ENCODE results near the gene CYLD.

CYLD gene

DNA sequence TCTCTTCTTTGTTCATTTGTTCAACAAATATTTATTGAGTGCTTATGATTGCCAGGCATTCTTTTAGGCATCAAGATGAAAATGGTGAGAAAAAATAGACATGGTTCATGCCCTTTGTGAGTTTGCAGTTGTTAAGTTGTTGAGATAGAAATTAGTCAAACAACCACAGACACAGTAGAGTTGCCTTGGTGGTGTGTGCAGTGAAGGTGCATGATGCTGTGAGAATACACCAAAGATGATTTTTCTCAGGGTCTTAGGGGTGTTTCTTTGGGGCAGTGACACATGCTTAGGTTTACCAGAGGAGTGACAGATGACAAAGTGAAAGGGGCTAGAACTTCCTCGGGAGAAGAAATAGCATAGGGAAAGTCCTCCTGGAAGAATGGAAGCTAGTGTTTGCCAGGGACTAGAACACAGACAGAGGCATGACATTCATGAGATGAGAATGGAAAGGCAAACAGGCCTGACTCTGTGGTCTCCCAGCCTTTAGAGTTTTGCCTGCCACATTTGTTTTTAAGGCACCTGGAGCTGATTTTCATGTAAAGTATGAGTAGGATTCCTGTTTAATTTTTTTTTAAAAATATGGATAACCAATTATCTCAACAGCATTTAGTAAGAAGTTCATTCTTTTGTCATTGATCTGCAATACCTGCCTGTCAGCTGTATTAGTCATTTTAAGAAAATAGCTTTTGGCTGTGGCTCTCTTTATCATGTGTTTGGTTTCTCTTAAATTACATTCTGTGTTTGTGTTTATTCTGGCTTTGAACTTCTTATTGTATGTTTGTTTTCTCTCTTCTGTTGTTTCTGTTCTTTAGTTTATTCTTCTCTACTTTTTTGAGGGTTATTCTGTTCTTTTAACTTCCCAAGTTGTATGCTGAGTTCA lies 36.6 kb downstream of the CYLD start:
- no peak for DNase-seq (ENCODE audit: low spot score)

DNA sequence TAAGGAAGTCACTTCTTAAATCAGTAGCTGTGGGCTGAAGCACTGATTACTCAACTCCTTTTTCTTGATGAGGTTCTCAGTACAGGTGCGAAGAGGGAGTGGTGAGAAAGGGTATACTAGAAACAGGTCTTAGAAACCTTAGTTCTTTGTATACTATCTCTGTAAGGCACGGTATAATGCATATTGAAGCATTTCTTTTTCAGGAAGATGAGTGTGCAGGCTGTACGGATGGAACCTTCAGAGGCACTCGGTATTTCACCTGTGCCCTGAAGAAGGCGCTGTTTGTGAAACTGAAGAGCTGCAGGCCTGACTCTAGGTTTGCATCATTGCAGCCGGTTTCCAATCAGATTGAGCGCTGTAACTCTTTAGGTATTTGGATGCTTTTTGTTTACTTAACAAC lies 39.2 kb downstream of the CYLD start:
- no peak for DNase-seq (ENCODE audit: low spot score)

DNA sequence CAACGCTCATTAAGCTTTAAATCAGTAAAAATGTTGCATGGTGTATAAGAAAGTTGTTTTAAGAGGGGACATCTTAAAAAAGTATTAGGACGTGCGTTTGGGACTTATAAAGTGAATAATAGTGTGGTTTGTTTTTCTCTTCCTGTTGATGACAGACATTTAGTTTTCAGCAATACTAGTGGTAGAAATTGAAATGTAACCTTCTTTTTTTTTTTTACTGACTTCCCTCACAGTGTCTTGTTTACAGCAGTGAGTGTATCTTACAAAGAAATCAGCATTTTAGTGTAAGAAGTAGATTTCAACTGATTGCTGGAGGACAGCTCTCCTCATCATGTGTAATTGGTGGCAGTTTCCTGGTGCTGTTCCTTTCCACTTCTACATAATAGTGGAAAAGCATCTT lies 39.6 kb downstream of the CYLD start:
- no peak for DNase-seq (ENCODE audit: low spot score)

DNA sequence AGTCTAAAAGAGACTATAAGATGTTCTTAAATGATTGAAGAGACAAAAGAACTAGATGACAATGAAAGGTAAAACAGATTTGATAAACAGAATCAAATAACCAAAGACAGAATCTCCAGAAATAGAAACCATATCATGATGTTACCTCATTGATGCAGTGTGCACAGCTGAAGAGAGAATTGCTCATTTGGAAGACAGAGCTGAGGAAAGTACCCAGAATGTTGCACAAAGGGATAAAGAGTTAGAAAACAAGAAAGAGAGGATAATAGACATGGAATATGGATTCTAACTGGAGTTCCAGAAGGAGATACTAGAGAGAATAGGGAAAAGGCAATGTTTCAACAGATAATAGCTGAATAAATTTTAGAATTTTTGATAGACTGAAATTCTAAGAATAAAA lies 47.9 kb downstream of the CYLD start:
- DNase-seq (ENCODE audit: low spot score) = no peak

DNA sequence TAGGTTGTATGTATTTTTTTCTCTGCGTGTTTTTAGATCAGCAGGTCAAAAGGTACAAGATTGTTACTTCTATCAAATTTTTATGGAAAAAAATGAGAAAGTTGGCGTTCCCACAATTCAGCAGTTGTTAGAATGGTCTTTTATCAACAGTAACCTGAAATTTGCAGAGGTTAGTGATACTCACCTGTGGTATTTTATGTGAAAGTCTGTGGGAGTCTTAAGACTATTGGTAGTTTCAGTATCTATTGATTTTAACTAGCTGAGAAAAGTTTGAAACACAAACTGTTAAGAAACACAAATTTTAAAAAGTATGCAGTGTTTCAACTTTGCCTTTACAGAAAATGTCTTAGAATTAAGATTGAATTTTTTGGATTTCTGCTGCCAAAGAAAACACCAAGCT lies 49.6 kb downstream of the CYLD start:
- no peak for DNase-seq (ENCODE audit: low spot score)

DNA sequence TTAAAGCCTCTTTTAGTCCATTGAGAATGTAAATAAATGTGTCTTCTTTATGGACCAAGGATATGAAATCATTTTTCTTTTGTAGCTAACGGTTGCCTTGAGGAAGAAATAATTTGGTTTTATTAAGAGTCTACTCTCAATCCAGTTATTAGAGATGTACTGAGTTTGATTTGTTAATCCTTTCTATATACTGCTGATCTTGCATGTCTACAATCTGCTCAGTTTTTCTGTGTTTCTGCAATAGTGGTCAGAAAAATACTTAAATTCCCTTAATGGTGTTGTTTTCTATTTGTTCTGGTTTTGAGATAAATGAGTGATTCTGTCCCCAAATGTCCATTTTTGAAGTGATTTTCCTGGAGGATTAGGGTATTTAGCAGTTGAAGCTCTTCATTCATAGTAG lies 54.9 kb downstream of the CYLD start:
- no peak for DNase-seq (ENCODE audit: low spot score)

DNA sequence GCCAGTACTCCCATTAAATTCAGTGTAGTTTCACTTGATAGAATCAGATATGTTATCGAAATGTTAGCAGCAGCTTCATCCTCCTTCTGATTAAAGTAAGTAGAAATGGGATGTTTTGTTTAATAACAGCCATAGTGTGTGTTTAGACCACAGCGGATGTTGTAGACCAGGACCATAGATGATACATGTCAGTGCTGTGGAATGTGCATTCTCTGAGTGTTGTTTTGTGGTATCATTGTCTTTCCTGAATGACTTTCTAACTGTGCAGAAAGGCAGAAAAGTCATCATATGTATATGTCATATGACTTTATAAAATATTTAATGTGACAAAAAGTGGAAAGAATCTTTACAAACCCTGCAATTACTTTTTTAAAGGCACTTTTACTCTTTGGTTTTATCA lies 55.6 kb downstream of the CYLD start:
- DNase-seq (ENCODE audit: low spot score) = no peak

DNA sequence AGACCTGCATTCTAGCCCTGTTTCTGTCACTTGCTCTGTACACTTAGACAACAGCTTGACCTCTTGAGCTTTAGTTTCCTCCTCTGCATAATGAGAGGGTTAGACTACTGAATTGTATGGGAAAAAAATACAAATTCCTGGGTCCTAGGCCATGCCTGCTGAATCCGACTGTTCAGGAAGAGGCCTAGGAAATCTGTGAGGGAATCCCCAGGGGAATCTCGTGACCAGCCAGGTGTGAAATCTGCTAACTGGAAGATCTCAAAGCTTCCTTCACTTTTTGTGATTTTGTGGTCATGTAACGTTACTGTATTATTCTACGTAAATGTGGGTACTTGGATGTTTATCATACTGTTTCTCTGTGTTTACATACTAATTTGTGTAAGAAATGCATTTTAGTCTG lies 58.2 kb downstream of the CYLD start:
- no peak for DNase-seq (ENCODE audit: low spot score)

DNA sequence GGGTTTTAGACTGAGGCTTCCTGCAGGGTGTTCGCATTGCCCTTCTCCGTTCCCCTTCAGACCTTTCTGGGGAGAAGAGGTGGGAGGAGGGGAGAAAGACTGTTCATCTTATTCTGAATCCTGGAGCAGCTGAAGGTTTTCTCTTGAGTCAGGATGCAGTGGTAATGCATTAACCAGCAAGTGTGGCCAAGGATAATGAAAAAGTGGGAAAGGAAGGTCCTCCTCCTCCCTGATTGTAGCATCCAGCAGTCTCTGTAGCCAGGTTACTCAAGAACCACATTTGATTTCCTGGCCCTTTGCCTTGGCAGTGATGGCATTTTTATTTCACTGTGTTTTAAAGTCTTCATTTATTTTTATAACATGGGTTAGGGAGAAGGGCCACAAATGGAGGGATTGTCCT lies 59.1 kb downstream of the CYLD start:
- no peak for DNase-seq (ENCODE audit: low spot score)

DNA sequence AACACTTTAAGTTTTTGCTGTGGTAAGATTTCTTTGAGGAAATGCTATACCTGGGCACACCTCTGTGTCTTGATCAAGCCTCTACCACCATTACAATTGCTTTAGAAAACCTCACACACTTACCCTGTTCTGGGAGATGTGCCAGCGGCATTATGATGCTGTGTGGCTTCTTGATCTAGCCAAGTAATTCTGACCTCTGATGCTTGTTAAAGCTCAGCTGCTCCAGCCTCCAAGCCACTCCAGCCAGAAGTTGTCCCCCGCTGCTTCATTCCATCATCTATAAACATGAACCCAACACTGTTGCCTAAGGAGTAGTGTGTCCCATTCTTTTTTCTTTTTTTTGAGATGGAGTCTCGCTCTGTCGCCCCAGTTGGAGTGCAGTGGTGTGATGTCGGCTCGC lies 60.1 kb downstream of the CYLD start:
- no peak for DNase-seq (ENCODE audit: low spot score)

DNA sequence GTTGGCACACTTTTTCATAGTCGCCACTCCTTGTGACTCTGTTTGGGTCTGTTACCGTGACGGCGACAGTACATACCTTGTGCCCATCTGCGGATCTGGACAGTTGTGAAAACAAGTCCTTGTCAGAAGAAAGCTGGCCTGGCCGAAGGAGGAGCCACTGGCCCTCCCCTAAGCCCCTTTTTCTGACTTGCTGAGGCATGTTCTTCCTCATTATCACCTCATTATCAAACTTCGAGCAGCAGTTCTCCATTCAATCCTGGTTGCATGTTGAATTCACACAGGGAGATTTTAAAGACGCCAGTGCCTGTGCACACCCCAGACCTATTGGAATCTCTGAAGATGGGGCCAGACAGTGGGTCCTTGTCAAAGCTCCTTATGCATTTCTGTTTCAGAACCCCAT lies 61.1 kb downstream of the CYLD start:
- DNase-seq (ENCODE audit: low spot score) = no peak

DNA sequence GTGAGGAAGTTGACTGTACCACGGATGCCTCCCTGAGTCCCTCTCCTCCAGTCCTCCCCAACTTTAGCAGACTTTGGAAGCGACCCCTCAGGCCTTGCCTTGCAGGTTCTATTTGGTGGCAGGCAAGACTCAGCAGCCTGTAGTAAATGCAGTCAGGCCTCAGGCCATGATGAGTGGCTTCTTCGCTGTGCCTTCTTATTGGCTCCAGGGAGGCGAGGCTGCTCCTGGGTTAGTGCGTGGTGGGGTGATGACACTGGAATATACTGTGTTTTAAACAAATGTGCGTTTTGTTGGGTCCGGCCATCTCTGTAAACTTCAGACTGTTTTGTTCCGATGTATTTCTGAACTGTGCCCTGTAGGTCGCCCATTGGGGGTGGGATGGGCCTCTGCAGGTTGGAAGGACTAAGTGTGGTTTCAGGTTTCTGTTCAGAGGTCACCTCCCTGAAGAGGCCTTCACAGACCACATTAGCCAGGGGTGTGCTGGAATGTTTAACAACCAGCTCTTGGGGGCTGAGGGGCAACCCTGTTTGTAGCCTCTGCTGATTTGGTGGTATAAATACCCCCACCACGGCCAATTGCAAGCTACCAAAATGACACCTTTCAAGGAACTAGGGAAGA lies 62.5 kb downstream of the CYLD start:
- no peak for DNase-seq (ENCODE audit: low spot score)

DNA sequence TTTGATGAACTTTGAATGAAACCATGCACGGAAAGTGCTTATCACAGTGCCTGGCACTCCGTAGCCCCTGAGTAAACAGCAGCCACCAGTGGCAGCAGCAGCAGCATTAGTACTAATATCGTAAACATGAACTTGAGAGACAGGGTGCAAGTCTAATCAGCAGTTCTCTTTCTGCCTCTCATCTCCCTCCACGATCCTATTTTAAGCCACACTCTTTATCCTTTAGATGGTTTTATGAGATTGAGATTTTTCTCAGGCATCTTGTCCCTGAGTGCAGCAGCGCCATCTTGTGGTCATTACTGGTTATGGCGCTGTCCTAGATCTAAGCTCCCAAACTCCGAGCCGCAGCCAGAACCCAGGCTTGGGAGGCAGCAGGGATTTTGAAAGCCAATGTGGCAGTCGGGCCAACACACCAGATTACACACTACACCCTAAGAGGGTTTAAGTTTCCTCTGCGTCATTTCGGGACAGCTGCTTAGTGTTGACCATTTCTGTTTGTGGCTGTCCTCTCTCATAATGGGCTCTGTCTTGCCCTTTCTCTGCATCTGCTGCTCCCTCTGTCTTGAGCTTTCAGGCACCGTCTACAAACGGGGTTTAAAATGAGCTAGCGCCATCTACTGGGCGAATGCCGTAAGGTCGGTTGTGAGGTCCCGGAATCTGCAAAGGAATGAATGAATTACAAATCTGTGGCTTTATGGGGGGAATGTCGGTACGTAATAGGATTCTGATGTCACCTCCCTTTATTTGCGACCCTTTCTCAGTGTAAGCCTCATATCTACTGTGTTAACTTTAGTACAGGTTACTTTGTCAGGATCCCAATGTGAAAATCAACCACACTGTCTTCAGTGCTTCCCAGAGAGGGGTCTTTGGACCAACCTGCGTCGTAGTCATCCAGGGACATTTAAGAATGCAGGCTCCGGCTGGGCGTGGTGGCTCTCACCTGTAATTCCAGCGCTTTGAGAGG lies 64.5 kb downstream of the CYLD start:
- peak; percentile 90 for DNase-seq (ENCODE audit: low spot score)

DNA sequence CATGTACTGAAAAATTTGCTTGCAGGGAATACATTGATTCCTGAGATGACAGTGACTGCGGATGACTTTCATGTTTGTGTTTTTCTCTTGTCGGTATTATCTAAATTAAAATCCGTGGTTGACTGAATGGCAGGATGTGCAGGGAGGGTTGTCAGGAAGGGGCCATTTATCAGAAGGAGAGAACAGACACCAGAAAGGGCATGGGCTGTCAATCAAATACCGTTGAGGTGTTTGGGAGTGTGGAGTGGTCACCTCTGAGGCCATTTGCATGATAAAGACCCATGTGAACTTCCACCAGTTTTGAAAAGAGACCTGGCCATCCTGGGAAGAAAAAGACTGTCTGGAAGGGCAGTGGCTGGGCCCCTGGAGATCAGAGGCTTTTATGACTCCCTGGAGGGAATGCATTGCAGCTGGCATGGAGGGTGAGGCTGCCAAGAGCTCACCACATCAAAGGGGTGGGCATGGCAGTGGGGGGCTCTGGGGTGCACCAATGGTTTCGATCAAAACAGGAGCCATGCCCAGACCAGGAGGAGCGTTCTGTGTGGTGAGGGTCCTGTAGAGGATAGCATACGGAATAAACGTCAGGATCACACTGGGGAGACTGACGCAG lies 67.1 kb downstream of the CYLD start:
- no peak for DNase-seq (ENCODE audit: low spot score)

DNA sequence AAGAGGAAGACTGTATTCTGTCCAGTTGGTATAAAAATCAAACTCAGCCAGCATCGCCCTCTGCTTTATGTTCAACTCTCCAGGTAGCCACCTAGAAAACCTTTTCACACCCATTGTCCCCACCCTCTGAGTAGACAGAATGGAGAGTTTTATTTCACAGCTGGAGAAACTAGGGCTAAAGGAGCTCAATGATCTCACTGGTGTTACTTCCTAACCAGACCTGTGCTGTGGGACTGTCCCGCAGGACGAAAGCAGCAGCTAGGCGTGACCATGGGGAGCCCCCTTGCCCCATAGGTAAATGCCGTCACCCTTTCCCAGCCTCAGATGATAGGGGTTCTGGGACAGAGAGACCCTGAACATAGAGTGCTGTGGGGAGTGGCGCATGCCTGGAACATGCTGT lies 67.7 kb downstream of the CYLD start:
- no peak for DNase-seq (ENCODE audit: low spot score)

DNA sequence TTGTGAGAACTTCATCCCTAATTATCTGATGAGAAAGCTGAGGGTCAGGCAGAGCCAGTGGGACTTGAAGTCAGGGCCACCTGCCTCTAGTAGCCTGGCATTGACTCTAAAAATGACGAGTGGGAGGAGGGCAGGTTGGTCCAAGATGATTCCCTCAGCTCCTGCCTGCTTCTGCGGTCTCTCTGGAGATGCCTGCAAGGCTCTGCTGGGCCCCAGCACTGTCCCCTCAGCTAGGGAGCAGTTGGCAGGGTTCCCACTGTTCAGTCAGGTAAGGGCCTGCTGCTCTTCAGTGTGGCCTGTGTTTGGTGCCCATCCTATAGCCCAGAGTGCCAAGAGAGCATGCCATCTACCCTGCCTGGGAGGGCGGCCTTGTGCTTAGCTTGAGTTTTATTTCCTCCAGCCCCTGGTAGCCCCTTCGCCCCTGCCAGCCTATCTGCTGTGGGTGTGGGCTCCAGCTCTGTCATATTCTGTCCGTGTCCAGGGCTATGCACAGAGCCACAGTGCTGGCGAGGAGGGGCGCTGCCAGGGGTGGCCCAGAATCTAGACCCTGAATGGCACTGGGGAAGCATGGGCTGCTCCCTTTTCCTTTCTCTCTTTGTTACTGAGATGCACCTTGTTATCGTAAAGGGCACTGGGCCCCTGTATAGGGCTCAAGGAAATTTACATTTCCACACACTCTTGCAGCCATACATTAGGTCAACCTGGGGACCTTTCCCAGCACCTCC lies 68.5 kb downstream of the CYLD start:
- DNase-seq (ENCODE audit: low spot score) = no peak

DNA sequence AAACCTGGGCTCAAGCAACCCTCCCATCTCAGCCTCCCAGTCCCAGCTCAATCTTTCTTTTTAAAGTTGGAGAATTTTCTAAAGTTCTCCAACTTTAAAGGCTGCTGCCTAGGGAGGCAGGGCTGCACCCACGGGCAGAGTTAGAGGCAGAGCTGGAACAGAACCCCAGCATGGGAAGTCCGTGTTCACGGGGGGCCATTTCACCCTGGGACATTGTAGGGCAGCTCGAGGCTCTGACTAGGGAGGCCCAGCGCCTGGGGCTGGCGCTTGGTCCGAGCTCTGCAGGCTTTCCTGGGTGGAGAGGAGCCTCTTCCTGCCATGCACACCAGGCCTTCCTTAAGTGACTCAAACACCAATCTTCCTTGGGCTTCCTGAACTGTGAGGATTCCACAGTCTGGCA lies 70.2 kb downstream of the CYLD start:
- DNase-seq (ENCODE audit: low spot score) = no peak

DNA sequence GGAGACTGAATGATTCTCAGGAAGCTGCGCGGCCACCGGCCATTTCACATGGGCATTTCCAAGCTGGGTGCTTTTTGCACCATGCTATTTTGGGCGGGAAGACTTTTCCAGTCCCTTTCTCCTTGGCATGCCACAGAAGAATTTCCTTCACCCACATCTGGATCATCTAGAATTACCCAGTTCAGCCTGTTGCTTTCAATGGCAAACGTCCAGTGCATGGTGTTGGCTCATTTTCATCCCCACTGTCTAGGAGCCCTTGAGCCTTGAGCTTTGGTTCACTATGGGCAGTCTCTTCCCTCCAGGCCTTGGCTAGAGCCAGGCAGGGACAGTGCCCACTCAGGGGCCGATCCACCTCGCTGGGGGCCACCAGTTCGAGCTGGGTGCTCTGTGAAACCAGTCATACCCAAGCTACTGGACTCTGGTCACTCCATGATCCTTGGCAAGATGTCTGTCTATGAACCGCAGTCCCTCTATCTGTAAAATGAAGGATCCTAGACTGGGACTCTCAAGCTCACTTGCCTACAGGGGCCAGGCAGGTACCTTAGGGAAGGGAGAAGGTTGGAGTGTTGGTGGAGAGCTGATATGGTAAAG lies 71.1 kb downstream of the CYLD start:
- DNase-seq (ENCODE audit: low spot score) = no peak

DNA sequence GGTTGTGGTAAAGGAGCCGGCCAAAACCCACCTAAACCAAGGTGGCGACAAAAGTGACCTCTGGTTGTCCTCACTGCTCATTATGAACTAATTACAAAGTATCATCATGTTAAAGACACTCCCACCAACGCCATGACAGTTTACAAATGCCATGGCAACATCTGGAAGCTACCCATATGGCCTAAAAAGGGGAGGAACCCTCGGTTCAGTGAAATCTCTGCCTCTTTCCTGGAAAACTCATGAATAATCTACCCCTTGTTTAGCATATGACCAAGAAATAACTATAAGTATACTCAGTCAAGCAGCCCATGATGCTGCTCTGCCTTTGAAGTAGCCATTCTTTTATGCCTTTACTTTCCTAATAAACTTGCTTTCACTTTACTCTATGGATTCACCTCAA lies 72.2 kb downstream of the CYLD start:
- DNase-seq (ENCODE audit: low spot score) = no peak

DNA sequence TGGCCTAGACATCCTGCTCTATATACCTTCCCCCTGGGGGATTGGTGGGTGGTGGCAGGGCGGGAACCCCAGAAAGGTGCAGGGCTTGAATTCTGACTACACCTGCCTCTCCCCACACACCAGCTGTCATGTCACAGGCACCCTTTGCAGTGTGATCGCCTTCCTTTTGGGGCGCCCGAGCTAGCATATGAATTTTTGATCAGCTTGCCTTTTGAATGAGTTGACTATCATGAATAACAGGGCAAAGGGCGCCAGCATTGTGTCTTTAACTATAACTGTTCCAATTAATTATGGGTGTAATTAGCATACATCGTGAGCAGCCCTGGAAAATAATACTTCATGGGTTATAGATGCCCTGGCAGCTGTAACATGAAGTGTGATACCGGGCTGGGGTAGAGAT lies 72.7 kb downstream of the CYLD start:
- DNase-seq (ENCODE audit: low spot score) = no peak

DNA sequence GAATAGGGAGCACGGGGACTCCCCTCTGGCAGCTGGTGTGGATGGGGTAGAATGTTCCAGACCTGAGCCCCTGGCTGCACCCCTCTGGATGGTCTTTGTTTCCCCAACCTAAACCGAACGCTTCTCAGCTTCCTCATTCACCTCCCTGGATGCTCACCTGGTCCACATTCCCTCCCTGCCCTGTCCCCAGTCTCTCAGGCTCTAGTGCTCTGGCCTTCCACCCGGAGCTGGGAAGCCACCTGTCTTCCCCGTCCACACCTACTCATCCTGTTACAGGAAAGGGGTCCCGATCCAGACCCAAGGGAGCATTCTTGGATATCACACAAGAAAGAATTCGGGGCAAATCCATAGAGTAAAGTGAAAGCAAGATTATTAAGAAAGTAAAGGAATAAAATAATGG lies 73.5 kb downstream of the CYLD start:
- no peak for DNase-seq (ENCODE audit: low spot score)

All from SK-N-DZ (cell line).